Progenitor cell of endocrine pancreas (in vitro differentiated cells): ENCODE measurements around the gene RAD51B. TPM values are rescaled to one million over a fixed set of nuclear protein-coding genes. Genes with fewer than 3 reads are reported as not detected.

Experiments used
- DNase-seq: peaks from one replicate; pipeline ENCODE4 v3.0.0; 2021; ENCODE audit warnings: low spot score; ENCODE audit not compliant: unreplicated experiment
- H3K27ac Mint-ChIP-seq: 2 replicates; pipeline ENCODE4 v1.8.0; 2021; ENCODE audit warnings: mild to moderate bottlenecking, moderate library complexity, mixed read lengths
- H3K27me3 Mint-ChIP-seq: 2 replicates; pipeline ENCODE4 v1.8.0; 2021; ENCODE audit warnings: mixed read lengths
- H3K36me3 Mint-ChIP-seq: 2 replicates; pipeline ENCODE4 v1.8.0; 2022; ENCODE audit warnings: mixed read lengths; ENCODE audit not compliant: insufficient read depth
- H3K4me1 Mint-ChIP-seq: 2 replicates; pipeline ENCODE4 v1.8.0; 2021; ENCODE audit warnings: low read depth, mixed read lengths
- H3K4me3 Mint-ChIP-seq: 2 replicates; pipeline ENCODE4 v1.8.0; 2021; ENCODE audit warnings: low read depth, mild to moderate bottlenecking, moderate library complexity, mixed read lengths
- H3K9me3 Mint-ChIP-seq: 2 replicates; pipeline ENCODE4 v1.8.0; 2021; ENCODE audit warnings: low read depth, mixed read lengths
- total RNA-seq: library from RNA; stranded (reverse); gene quantifications from 2 replicates; pipeline ENCODE4 v1.2.1, GENCODE V29; 2021
- TF ChIP-seq, protein P1 (sequence below): fragments of 200-600 bp; sonication (generic); IDR thresholded peaks from one replicate; pipeline ENCODE4 v1.5.0; 2021; ENCODE audit warnings: antibody characterized with exemption, mild to moderate bottlenecking; ENCODE audit not compliant: unreplicated experiment

RAD51B gene
- total RNA-seq, 1 donor from 2014 or later: 24.7 TPM

DNA sequence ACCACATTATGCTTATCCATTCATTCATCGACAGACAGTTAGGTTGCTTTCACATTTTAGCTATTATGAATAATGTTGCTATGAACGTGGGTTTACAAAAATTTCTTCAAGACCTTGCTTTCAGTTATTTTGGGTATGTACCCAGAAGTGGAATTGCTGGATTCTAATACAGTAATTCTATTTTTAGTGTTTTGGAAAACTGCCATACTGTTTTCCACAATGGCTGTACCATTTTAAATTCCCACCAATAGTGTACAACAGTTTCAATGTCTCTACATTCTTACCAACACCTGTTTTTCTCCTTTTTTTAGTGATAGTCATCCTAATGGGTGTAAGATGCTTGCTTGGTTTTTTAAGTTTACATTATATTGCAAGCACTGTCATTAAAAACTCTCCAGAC is 825.8 kb downstream of the RAD51B start:
- no peak overlapping the region for H3K4me3 Mint-ChIP-seq
- peaks cover 5% of the 10 kb centered on the region for H3K4me1 Mint-ChIP-seq
- H3K27me3 Mint-ChIP-seq: no peaks in the 10 kb centered on the region
- TF ChIP-seq, protein P1, sequence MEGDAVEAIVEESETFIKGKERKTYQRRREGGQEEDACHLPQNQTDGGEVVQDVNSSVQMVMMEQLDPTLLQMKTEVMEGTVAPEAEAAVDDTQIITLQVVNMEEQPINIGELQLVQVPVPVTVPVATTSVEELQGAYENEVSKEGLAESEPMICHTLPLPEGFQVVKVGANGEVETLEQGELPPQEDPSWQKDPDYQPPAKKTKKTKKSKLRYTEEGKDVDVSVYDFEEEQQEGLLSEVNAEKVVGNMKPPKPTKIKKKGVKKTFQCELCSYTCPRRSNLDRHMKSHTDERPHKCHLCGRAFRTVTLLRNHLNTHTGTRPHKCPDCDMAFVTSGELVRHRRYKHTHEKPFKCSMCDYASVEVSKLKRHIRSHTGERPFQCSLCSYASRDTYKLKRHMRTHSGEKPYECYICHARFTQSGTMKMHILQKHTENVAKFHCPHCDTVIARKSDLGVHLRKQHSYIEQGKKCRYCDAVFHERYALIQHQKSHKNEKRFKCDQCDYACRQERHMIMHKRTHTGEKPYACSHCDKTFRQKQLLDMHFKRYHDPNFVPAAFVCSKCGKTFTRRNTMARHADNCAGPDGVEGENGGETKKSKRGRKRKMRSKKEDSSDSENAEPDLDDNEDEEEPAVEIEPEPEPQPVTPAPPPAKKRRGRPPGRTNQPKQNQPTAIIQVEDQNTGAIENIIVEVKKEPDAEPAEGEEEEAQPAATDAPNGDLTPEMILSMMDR: no peak
- peaks cover 7% of the 10 kb centered on the region for H3K36me3 Mint-ChIP-seq
- H3K27ac Mint-ChIP-seq: no peak overlapping the region
- H3K9me3 Mint-ChIP-seq: peaks cover 23% of the 10 kb centered on the region
- no peak for DNase-seq

DNA sequence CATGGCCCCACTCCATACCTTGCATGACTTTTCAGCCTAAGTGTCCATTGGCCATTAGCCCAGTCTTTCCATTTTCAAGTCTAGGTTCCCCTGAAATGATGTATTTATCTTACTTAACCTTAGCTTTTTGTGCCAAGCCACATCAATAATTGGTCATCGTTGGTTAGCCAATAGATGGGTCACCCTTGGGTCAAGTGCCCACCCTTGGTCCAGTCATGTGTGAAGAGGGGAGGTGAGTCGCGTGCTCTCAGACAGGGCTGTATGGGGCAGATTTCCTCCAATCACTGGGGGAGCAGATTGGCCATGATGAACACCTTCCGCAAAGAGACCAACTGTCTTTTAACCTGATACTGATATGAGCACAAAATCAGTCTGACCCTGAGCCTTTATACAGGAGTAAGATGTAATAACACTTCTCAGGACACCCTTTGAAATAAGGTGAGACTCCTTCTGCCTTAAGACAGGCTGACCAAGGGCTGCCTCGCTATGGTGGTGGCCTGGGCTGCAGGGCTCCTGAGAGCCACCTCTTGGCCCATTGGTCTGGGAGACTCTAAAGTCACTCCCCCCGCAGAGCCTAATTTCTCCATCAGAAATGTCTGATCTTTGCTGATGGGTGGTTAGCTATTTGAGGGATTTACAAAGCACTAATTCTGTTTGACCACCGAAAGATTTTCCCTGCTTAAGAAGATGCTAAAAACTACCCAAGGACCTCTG is 830.1 kb downstream of the RAD51B start:
- Mint-ChIP-seq H3K27me3 (no peaks in the 10 kb centered on the region), H3K4me3 (no peak overlapping the region), H3K36me3 (no peaks in the 10 kb centered on the region), H3K9me3 (no peaks in the 10 kb centered on the region), H3K4me1 (peaks cover 17% of the 10 kb centered on the region), H3K27ac (no peak overlapping the region)
- TF ChIP-seq, protein P1: no peak
- DNase-seq: no peak

DNA sequence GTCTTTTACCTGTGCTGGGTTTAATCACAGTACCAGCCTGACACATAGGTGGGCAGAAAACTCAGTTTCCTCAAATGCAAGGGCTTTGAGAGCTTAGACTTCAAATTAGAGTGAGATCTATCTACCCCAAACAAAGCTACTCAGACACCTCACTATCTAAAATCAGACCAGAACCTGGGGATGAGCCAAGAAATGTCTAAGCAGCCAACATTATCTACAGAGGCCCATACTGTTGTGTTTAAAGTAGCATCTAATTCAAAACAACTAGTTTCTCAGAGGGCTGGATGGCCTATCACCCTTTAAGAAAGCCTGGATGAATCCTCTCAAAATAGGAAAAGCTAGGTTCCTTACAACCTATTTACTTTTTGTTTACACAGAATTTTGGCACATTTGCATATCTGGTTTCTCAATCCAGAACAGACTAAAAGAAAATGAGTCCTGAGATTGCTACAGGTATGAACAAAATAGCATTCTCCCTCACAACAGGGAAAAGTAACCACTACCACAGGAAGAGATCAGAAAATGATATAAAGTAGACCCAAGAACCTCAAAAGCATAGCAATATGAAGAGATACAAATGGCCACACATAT is 830.9 kb downstream of the RAD51B start:
- no peak for DNase-seq
- Mint-ChIP-seq H3K9me3 (no peaks in the 10 kb centered on the region), H3K27me3 (no peaks in the 10 kb centered on the region), H3K4me1 (peaks cover 26% of the 10 kb centered on the region), H3K36me3 (no peaks in the 10 kb centered on the region), H3K27ac (no peak overlapping the region), H3K4me3 (no peak overlapping the region)
- TF ChIP-seq, protein P1: no peak

DNA sequence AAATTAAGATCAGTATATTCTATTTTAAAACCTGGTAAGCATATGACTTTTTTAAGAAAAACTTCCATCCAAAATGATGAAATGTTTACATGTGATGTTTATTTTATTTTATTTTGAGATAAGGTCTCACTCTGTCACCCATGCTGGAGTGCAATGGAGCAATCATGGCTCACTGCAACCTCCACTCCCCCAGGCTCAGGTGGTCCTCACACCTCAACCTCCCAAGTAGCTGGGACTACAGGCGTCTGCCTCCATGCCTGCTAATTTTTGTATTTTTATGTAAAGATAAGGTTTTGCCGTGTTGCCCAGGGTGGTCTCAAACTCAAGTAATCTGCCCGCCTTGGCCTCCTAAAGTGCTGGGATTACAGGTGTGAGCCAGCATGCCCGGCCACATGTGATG is 831.5 kb downstream of the RAD51B start:
- Mint-ChIP-seq H3K27me3 (no peaks in the 10 kb centered on the region), H3K9me3 (no peaks in the 10 kb centered on the region), H3K4me1 (peaks cover 30% of the 10 kb centered on the region), H3K4me3 (no peak overlapping the region), H3K27ac (no peak overlapping the region), H3K36me3 (no peaks in the 10 kb centered on the region)
- TF ChIP-seq, protein P1: no peak
- DNase-seq: no peak

DNA sequence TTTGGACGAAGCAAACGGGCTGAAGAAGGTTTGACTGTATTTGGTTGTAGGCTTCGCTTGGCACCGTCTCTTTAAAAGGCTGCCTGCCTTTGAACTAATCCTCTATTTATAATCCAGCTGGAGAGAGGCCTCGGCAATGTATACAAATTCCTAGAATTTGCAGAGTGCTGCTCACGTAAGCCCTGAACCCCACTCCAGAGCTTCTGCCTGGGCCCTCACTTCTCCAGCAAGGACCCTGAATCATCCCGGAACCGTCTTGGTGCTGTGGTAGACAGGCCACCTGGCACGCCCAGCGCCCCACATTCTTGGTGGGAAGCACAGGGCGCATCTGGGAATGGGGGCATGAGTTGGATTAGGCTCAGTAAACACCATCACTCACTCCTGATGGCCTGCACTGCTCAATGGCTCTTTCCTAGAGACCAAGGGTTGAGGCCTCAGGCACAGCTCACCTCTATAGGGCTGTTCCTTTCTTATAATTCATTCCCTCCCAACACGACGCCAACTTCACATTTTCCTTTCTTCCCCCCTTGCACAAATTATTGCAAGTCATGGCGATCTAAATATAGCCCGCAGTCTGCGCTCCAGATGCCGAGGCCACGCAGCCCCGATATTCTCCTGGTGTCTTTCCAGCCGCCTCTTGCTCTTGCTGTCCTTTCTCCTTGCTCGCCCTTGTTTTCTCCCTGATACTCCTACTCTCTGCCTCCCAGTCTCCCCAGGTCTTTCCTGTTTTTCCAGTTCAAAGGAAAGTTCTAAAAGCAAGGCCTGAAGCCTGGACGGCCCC is 832.3 kb downstream of the RAD51B start:
- TF ChIP-seq, protein P1: no peak
- Mint-ChIP-seq H3K4me1 (peaks cover 28% of the 10 kb centered on the region), H3K9me3 (no peaks in the 10 kb centered on the region), H3K4me3 (no peak overlapping the region), H3K27me3 (no peaks in the 10 kb centered on the region), H3K27ac (no peak overlapping the region), H3K36me3 (no peaks in the 10 kb centered on the region)
- DNase-seq: no peak
